Measurements from ENCODE around the gene UCN2.

DNA sequence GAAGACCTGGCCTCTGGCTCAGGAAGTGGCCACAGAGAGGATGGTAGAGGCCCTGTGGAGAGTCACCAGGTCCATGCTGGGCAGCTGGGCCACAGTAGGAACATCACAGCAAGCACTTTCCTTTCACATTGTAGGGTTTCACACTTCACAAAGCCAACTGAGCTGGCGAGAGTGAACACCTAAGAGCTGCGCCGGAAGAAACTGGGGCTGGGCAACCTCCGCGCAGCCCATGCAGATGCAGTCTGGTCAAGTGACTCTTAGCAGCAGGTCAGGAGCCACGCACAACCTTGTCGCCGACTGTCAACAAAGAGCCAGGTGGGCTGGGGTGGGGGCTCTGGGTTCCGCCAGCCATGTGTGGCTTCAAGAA, 44.3 kb downstream of the UCN2 start:
- TF ChIP-seq POLR2AphosphoS5 (IDR thresholded peaks at IDR 0.05; ENCODE audit: low read depth, low read length) (no peak), POLR2A (IDR thresholded peaks at IDR 0.05; ENCODE audit: low read depth, low read length) (no peak), TAF1 (IDR thresholded peaks at IDR 0.05; ENCODE audit: low read depth, low read length) (no peak), POU2F2 (IDR thresholded peaks at IDR 0.05; ENCODE audit: low read depth, low read length) (no peak), SPI1 (IDR thresholded peaks at IDR 0.05; ENCODE audit: low read depth, low read length) (no peak)

Data from GM12891 (cell line).